T-helper 2 cell treated with Interferon-gamma antibody and Interleukin-4, amounts not matched to agents 100 ng/mL and 5 ng/mL, for 36 hours (primary cell): ENCODE results near the gene NCOA4. TPM values are rescaled to one million over a fixed set of nuclear protein-coding genes. Genes with fewer than 3 reads are reported as not detected.
"Not testable (repeated sequence)": the region's sequence is repeated elsewhere in the genome, so short reads cannot be mapped to it uniquely, and the experiment has no call there.

Experiments used
- intact Hi-C: fragments of 100-400 bp; cut with micrococcal nuclease; formaldehyde crosslinking; loops from one replicate; pipeline ENCODE4 v1.15.1; 2023
- total RNA-seq: library from RNA; stranded (reverse); gene quantifications from 2 replicates; pipeline ENCODE4 v1.2.3, GENCODE V29; 2022

NCOA4 gene
- total RNA-seq, 1 donor from 2014 or later: 132 TPM

GRCh38 chr10:46022978-46023702 is 7.3 kb downstream of the NCOA4 start:
- intact Hi-C loops: loop anchor here (10.0 kb wide), 2 partner anchors 348 to 788 kb away; partner anchors contain the start of gene ZFAND4

GRCh38 chr10:46020344-46020657 is 10.1 kb downstream of the NCOA4 start:
- intact Hi-C loops: loop anchor here (10.0 kb wide), 2 partner anchors 346 to 786 kb away; partner anchors contain the start of gene ZFAND4

- intact Hi-C loops: loop anchor here (10.0 kb wide), 2 partner anchors 345 to 785 kb away; partner anchors contain the start of gene ZFAND4
Observed at GRCh38 chr10:46019569-46020343, 10.7 kb downstream of the NCOA4 start.

- intact Hi-C loops: no loop called here
Observed at GRCh38 chr10:46019177-46019528, 11.3 kb downstream of the NCOA4 start.

GRCh38 chr10:46018453-46019176 is 11.8 kb downstream of the NCOA4 start:
- intact Hi-C loops: no loop called here

GRCh38 chr10:46017733-46018132 is 12.7 kb downstream of the NCOA4 start:
- intact Hi-C loops: no loop called here

GRCh38 chr10:46016811-46017210 is 13.6 kb downstream of the NCOA4 start:
- intact Hi-C loops: no loop called here

- intact Hi-C loops: no loop called here
Observed at GRCh38 chr10:46016190-46016589, 14.2 kb downstream of the NCOA4 start.

GRCh38 chr10:46014683-46015405 is 15.6 kb downstream of the NCOA4 start:
- intact Hi-C loops: no loop called here

- intact Hi-C loops: no loop called here
Observed at GRCh38 chr10:46014206-46014605, 16.2 kb downstream of the NCOA4 start.

- intact Hi-C loops: no loop called here
Observed at GRCh38 chr10:46012746-46013145, 17.7 kb downstream of the NCOA4 start.

GRCh38 chr10:46006219-46006618 is 24.2 kb downstream of the NCOA4 start:
- intact Hi-C loops: no loop called here

GRCh38 chr10:46005383-46005782 is 25.0 kb downstream of the NCOA4 start:
- intact Hi-C loops: no loop called here

- intact Hi-C loops: no loop called here
Observed at GRCh38 chr10:46004963-46005362, 25.5 kb downstream of the NCOA4 start.

- intact Hi-C loops: no loop called here
Observed at GRCh38 chr10:46002916-46003693, 27.3 kb downstream of the NCOA4 start.

GRCh38 chr10:46002189-46002687 is 28.2 kb downstream of the NCOA4 start:
- intact Hi-C loops: not testable (repeated sequence)

GRCh38 chr10:46001187-46001756 is 29.2 kb downstream of the NCOA4 start:
- intact Hi-C loops: no loop called here

GRCh38 chr10:46000538-46000937 is 29.9 kb downstream of the NCOA4 start:
- intact Hi-C loops: no loop called here

- intact Hi-C loops: not testable (repeated sequence)
Observed at GRCh38 chr10:45999955-46000354, 30.5 kb downstream of the NCOA4 start.
